ENCODE results near the gene MBD3L1.

Gene MBD3L1

DNA sequence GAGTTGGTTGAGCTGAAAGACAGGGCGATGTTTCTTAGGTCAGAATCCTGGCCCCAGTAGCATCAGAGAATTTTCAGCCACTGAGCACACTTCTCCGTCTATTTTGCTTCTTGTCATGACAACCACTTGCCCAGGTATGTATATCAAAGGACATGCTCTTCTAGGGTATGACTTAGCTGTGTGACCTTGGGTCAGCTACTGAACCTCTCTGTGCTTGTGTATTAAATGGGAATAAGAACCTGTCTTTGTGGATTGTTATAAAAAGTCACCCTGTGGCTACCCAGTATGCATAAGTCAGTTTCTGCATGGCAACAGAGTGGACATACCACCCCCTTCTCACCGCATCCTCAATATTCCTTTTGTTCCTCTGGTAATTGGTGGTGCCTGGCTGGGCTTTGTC is 26.1 kb downstream of the MBD3L1 start:
- H4K20me1 ChIP-seq: no peaks in the 10 kb centered on the region
- no peak overlapping the region for H3K27ac ChIP-seq

DNA sequence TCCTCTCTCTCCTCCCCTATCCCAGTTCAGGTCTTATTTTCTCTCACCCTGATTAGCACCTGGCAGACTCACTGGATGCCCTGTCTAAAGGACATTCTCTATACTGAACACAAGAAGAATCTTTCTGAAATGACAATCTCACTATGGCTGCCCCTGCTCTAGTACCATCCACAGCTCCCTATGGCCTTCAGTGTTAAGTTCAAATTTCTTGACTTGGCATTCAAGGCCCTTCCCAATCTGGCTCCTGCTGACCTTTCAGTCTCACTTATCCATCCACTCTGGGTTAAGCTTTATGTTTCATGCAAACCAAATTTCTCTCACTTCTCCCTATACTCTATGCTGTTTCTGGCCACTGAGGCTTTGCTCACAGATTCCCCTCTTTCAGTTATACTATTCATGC is 34.2 kb downstream of the MBD3L1 start:
- Histone ChIP-seq H3K4me1 (no peaks in the 10 kb centered on the region), H3K27me3 (no peaks in the 10 kb centered on the region), H3K9me3 (replicated peaks in 1 of 11) (no peaks in the 10 kb centered on the region), H3K4me2 (no peak overlapping the region), H3K27ac (no peak overlapping the region), H4K20me1 (no peaks in the 10 kb centered on the region), H3K9ac (no peak overlapping the region), H3K36me3 (no peaks in the 10 kb centered on the region), H3K4me3 (no peak overlapping the region)
- no peak for TF ChIP-seq Cebpa-rat (IDR thresholded peaks at IDR 0.05)

More for the DNA sequence above, 26.1 kb downstream of the MBD3L1 start:
- H3K4me1 ChIP-seq: no peaks in the 10 kb centered on the region
- H3K9ac ChIP-seq: no peak overlapping the region
- H3K4me2 ChIP-seq: no peak overlapping the region
- no peak overlapping the region for H3K4me3 ChIP-seq
- no peaks in the 10 kb centered on the region for H3K27me3 ChIP-seq
- H3K9me3 ChIP-seq (replicated peaks in 1 of 11): no peaks in the 10 kb centered on the region
- no peak for TF ChIP-seq Cebpa-rat (IDR thresholded peaks at IDR 0.05)
- no peaks in the 10 kb centered on the region for H3K36me3 ChIP-seq

DNA sequence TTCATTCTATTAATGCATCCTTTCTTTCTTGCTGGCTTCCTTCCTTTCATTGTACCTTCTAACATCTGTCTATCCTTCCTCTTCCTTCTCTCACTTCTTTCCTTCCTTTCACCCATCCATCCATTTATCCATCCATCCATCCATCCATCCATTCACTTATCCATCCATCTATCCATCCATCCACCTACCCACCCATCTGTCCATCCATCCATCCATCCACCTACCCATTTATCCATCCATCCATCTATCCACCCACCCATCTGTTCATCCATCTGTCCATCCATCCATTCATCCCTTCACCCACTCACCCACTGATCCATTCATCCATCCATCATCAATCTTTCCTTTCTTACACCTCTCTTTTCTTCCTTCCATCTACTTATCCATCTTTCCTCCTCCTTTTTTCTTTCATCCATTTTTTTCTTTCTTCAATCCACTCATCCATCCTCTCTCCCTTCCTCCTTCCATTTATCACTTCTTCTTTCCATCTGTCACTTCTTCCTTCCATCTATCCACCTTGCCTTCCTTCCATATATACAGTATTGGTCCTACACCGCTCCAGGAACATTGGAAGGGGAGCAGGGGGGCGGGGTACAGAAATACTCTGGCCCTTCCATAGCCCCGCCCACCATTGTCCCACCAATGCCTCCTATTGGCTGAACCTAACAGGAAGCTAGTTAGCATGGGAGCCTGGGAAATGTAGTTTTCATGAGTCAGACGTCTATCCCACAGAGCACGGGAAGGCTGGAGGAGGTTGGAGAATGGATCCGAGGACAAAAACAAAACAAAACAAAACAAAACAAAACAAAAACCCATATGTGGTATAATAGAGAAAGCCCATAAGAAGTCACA is 45.9 kb downstream of the MBD3L1 start:
- Histone ChIP-seq H3K27ac (no peak overlapping the region), H3K4me3 (no peak overlapping the region), H3K4me1 (peaks cover 0 to 8% (median under 1%) of the 10 kb centered on the region in 10 experiments; a peak in 9 of 20 replicates), H3K36me3 (no peaks in the 10 kb centered on the region), H3K9ac (no peak overlapping the region), H3K4me2 (no peak overlapping the region), H3K9me3 (replicated peaks in 1 of 11) (peaks cover 0 to 52% (median 24%) of the 10 kb centered on the region in 11 experiments; a peak in 17 of 22 replicates), H4K20me1 (no peaks in the 10 kb centered on the region), H3K27me3 (no peaks in the 10 kb centered on the region)
- TF ChIP-seq Cebpa-rat (IDR thresholded peaks at IDR 0.05): no peak

DNA sequence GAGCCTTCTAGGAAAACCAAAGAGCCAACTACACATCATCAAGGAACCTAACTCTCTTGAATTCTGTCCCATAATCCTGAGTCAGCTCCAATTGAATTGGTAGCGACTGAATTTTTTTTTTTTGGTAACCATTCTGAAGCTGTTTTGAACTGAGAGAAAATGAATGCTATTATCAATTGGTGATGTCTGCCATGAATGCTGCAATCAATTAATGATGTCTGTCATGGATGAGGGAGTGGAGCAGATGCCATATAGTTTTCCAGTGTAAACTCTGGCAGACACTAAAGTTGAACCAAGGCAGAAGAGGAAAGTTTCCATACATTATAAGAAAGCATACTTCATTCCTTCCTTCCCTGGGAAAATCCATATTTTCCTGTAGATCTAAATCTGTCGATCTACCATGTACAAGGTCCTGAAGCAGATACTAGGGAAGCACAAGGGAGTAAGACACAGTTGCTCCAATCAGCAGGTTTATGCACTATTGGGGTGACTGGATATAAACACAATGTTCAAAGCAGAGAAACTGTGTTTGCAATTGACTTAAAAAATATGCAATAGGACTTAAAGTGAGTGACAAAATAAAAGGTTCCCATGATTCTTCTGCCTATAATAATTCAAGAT is 48.8 kb downstream of the MBD3L1 start:
- peaks cover 0 to 41% (median 21%) of the 10 kb centered on the region in 11 experiments; a peak in 16 of 22 replicates for H3K9me3 ChIP-seq (replicated peaks in 1 of 11)
- no peak overlapping the region for H3K9ac ChIP-seq
- TF ChIP-seq Cebpa-rat (IDR thresholded peaks at IDR 0.05): no peak
- peaks cover 0 to 4% (median 0%) of the 10 kb centered on the region in 10 experiments; a peak in 2 of 20 replicates for H3K4me1 ChIP-seq
- no peak overlapping the region for H3K4me2 ChIP-seq
- H3K27ac ChIP-seq: no peak overlapping the region
- no peaks in the 10 kb centered on the region for H3K36me3 ChIP-seq
- no peaks in the 10 kb centered on the region for H3K27me3 ChIP-seq
- H4K20me1 ChIP-seq: no peaks in the 10 kb centered on the region
- H3K4me3 ChIP-seq: no peak overlapping the region

DNA sequence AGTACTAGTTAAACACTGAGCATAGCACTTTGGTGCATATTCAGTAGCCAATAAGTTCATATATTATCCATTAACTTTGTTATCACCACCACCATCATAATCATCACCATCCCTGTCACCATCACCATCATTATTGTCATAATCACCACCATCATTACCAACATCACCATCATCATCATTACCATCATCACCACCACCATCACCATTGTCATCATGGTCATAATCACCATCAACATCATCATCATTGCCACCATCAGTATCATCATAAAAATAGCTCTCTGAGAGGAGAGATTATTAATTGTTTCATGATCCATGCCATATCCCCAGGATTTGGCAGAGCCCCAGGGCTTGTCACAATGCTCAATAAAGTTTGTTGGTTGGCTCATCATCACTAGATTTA is 49.3 kb downstream of the MBD3L1 start:
- Histone ChIP-seq H3K4me3 (no peak overlapping the region), H3K27ac (no peak overlapping the region), H3K4me1 (peaks cover 0 to 4% (median 0%) of the 10 kb centered on the region in 10 experiments; a peak in 2 of 20 replicates), H3K4me2 (no peak overlapping the region), H4K20me1 (no peaks in the 10 kb centered on the region), H3K9me3 (replicated peaks in 1 of 11) (peaks cover 0 to 41% (median 21%) of the 10 kb centered on the region in 11 experiments; a peak in 16 of 22 replicates), H3K9ac (no peak overlapping the region), H3K27me3 (no peaks in the 10 kb centered on the region), H3K36me3 (no peaks in the 10 kb centered on the region)
- no peak for TF ChIP-seq Cebpa-rat (IDR thresholded peaks at IDR 0.05)

DNA sequence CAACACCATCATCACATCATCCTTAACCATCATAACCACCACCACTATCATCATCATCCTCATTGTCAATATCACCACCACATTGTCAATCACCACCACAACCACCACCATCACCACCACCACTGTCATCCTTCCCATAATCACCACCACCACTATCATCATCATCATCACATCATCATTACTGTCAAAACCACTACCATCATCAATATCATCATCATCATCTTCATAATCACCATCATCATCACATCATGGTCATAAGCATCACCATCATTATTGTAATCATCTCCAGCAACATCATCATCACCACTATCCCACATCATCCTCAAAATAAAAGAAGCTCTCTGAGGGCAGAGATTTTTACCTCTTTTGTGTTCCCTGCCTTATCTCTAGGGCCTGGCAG is 52.2 kb downstream of the MBD3L1 start:
- Histone ChIP-seq H3K4me3 (no peak overlapping the region), H3K4me2 (no peak overlapping the region), H3K9me3 (replicated peaks in 1 of 11) (peaks cover 0 to 38% (median 16%) of the 10 kb centered on the region in 11 experiments; a peak in 15 of 22 replicates), H3K36me3 (no peaks in the 10 kb centered on the region), H3K9ac (no peak overlapping the region), H3K4me1 (no peaks in the 10 kb centered on the region), H3K27ac (no peak overlapping the region), H3K27me3 (no peaks in the 10 kb centered on the region), H4K20me1 (no peaks in the 10 kb centered on the region)
- TF ChIP-seq Cebpa-rat (IDR thresholded peaks at IDR 0.05): no peak

DNA sequence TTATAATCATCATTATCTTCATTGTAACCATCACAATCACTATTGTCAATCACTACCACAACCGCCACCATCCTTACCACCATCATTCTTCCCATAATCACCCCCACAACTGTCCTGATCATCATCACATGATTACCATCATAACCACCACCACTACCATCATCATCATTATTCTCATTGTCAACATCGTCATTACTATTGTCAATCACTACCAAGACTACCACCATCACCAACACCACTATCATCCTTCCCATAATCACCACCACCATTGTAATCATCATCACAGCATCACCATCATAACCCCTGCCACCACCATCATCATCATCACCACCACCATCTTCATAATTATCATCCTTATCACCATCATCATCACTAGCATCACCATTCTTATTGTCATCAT is 55.2 kb downstream of the MBD3L1 start:
- Histone ChIP-seq H3K4me1 (no peaks in the 10 kb centered on the region), H3K4me2 (no peak overlapping the region), H3K36me3 (no peaks in the 10 kb centered on the region), H3K27ac (no peak overlapping the region), H3K4me3 (no peak overlapping the region), H3K27me3 (no peaks in the 10 kb centered on the region), H3K9me3 (replicated peaks in 1 of 11) (peaks cover 0 to 11% (median 0%) of the 10 kb centered on the region in 11 experiments; a peak in 1 of 22 replicates), H4K20me1 (no peaks in the 10 kb centered on the region), H3K9ac (no peak overlapping the region)
- TF ChIP-seq Cebpa-rat (IDR thresholded peaks at IDR 0.05): no peak

DNA sequence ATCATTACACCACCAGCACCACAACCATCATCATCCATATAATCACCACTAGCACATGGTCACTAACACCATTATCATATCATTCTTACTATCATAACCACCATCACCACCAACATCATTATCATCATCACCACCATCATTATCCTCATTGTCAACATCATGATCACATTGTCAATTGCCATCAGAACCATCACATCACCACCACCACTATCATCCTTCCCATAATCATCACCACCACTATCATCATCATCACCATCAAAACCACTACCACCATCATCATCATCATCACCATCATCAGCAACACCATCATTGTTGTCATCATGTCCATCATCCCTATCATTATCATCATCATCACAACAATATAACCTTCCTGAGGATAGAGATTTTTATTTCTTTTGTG is 58.1 kb downstream of the MBD3L1 start:
- Histone ChIP-seq H3K4me2 (no peak overlapping the region), H3K9ac (no peak overlapping the region), H3K27ac (no peak overlapping the region), H3K4me3 (no peak overlapping the region), H3K36me3 (no peaks in the 10 kb centered on the region), H3K9me3 (replicated peaks in 1 of 11) (peaks cover 0 to 11% (median 0%) of the 10 kb centered on the region in 11 experiments; a peak in 1 of 22 replicates), H3K4me1 (no peaks in the 10 kb centered on the region), H3K27me3 (no peaks in the 10 kb centered on the region), H4K20me1 (no peaks in the 10 kb centered on the region)
- TF ChIP-seq Cebpa-rat (IDR thresholded peaks at IDR 0.05): no peak

All from BLaER1 treated with 17β-estradiol and CSF1 and Interleukin-3, amounts not matched to agents 10 nM and 100 nM (cell line).